HEK293 (cell line): ENCODE data around the gene SPARC.
A peak's percentile ranks its signal among the peaks of the same experiment; 100 is the strongest.

Experiments used
- CTCF ChIA-PET: fragments of 350-600 bp; formaldehyde crosslinking; extraction: SDS; loops from one replicate; lab custom pipeline; 2021; ENCODE audit warnings: antibody characterized with exemption; lab: Yijun Ruan, JAX
- POLR2A ChIA-PET: fragments of 300-600 bp; formaldehyde crosslinking; extraction: SDS; loops from one replicate; lab custom pipeline; 2020; ENCODE audit warnings: antibody characterized with exemption, inconsistent platforms; lab: Yijun Ruan, JAX
- H3K27ac ChIP-seq: fragments of 200-500 bp; sonication (Bioruptor generic); 2 replicates; pipeline ENCODE4 v1.5.1; 2014; ENCODE audit warnings: low read depth, low read length, control low read depth, inconsistent platforms; ENCODE audit errors: extremely low read depth
- H3K36me3 ChIP-seq, 2 experiments: fragments of 200-500 bp in 1 of 2; sonication (Bioruptor generic) in 1 of 2; 1 replicate in 1 of 2; 2 replicates in 1 of 2; pipeline ENCODE4 v1.5.1; 2014 to 2017; ENCODE audit warnings: inconsistent platforms in 2 of 2, low read length in 2 of 2; ENCODE audit not compliant: control insufficient read depth in 2 of 2, insufficient read depth in 1 of 2
- H3K4me1 ChIP-seq: fragments of 200-500 bp; sonication (Bioruptor generic); 2 replicates; pipeline ENCODE4 v1.5.1; 2014; ENCODE audit warnings: mild to moderate bottlenecking, low read length, inconsistent platforms; ENCODE audit not compliant: control insufficient read depth, insufficient read depth
- H3K4me3 ChIP-seq: 2 replicates; pipeline ENCODE4 v1.5.1; 2011; ENCODE audit warnings: low read depth, mild to moderate bottlenecking, control low read depth, low read length, moderate library complexity
- H3K9me3 ChIP-seq: fragments of 200-500 bp; sonication (Bioruptor generic); 2 replicates; pipeline ENCODE4 v1.5.1; 2014; ENCODE audit warnings: low read depth, low read length, inconsistent platforms; ENCODE audit not compliant: control insufficient read depth, insufficient read depth
- BCL11A ChIP-seq: fragments of 450-650 bp; formaldehyde crosslinking; IDR thresholded peaks from 2 replicates; pipeline ENCODE4 v1.5.1; 2016; ENCODE audit warnings: low read depth, missing biosample characterization, missing genetic modification characterization
- BCL6B ChIP-seq: fragments of 450-650 bp; formaldehyde crosslinking; IDR thresholded peaks from 2 replicates; pipeline ENCODE4 v1.5.1; 2017; ENCODE audit warnings: missing biosample characterization, missing genetic modification characterization
- INSM2 ChIP-seq: fragments of 450-650 bp; formaldehyde crosslinking; IDR thresholded peaks from 2 replicates; pipeline ENCODE4 v1.5.1; 2016; ENCODE audit warnings: missing biosample characterization, missing genetic modification characterization
- PRDM6 ChIP-seq: fragments of 450-650 bp; formaldehyde crosslinking; IDR thresholded peaks from 2 replicates; pipeline ENCODE4 v1.5.1; 2017; ENCODE audit warnings: missing biosample characterization, missing genetic modification characterization
- SP3 ChIP-seq: fragments of 450-650 bp; formaldehyde crosslinking; IDR thresholded peaks from 2 replicates; pipeline ENCODE4 v1.5.1; 2016; ENCODE audit warnings: missing biosample characterization, missing genetic modification characterization
- ZBTB8A ChIP-seq: fragments of 450-650 bp; formaldehyde crosslinking; IDR thresholded peaks from 2 replicates; pipeline ENCODE4 v1.5.1; 2016; ENCODE audit warnings: missing biosample characterization, missing genetic modification characterization
- ZFP69B ChIP-seq: fragments of 450-650 bp; formaldehyde crosslinking; IDR thresholded peaks from 2 replicates; pipeline ENCODE4 v1.5.1; 2016; ENCODE audit warnings: missing biosample characterization, missing genetic modification characterization
- ZIC2 ChIP-seq: fragments of 450-650 bp; formaldehyde crosslinking; IDR thresholded peaks from 2 replicates; pipeline ENCODE4 v1.5.1; 2016; ENCODE audit warnings: missing biosample characterization, missing genetic modification characterization
- ZNF138 ChIP-seq: fragments of 450-650 bp; formaldehyde crosslinking; IDR thresholded peaks from 2 replicates; pipeline ENCODE4 v1.5.1; 2016; ENCODE audit warnings: missing biosample characterization, missing genetic modification characterization, borderline replicate concordance
- ZNF155 ChIP-seq: fragments of 450-650 bp; formaldehyde crosslinking; IDR thresholded peaks from 2 replicates; pipeline ENCODE4 v1.5.1; 2016; ENCODE audit warnings: missing biosample characterization, missing genetic modification characterization
- ZNF16 ChIP-seq: fragments of 450-650 bp; formaldehyde crosslinking; IDR thresholded peaks from 2 replicates; pipeline ENCODE4 v1.5.1; 2016; ENCODE audit warnings: low read depth, missing biosample characterization, missing genetic modification characterization
- ZNF311 ChIP-seq: fragments of 450-650 bp; formaldehyde crosslinking; IDR thresholded peaks from 2 replicates; pipeline ENCODE4 v1.5.1; 2017; ENCODE audit warnings: missing biosample characterization, missing genetic modification characterization, borderline replicate concordance
- ZNF362 ChIP-seq: fragments of 450-650 bp; formaldehyde crosslinking; IDR thresholded peaks from 2 replicates; pipeline ENCODE4 v1.5.1; 2016; ENCODE audit warnings: missing biosample characterization, missing genetic modification characterization
- ZNF366 ChIP-seq: fragments of 450-650 bp; formaldehyde crosslinking; conservative IDR thresholded peaks from 2 replicates; pipeline ENCODE4 v1.5.1; 2016; ENCODE audit warnings: missing biosample characterization, missing genetic modification characterization
- ZNF670 ChIP-seq: fragments of 450-650 bp; formaldehyde crosslinking; IDR thresholded peaks from 2 replicates; pipeline ENCODE4 v1.5.1; 2016; ENCODE audit warnings: missing biosample characterization, missing genetic modification characterization, low read depth

The SPARC gene

GRCh38 chr5:151664694-151665585 is 21.8 kb downstream of the SPARC start:
- TF ChIP-seq ZNF670 (tag by site-specific recombination) (no peak), ZNF311 (tag by site-specific recombination) (no peak), ZNF366 (tag by site-specific recombination) (no peak), ZNF16 (tag by site-specific recombination) (no peak), PRDM6 (tag by site-specific recombination) (no peak), ZNF138 (tag by site-specific recombination) (no peak), BCL11A (tag by site-specific recombination) (no peak)
- Histone ChIP-seq H3K4me1 (peaks cover 3% of the 10 kb centered on the region; the same call in 1 of the 2 replicates), H3K9me3 (no peaks in the 10 kb centered on the region), H3K27ac (no peak overlapping the region), H3K4me3 (no peak overlapping the region), H3K36me3 (peaks cover 0 to 76% of the 10 kb centered on the region in 2 experiments; a peak in 2 of 3 replicates)
- CTCF ChIA-PET, result interaction anchor here (0.8 to 2.3 kb wide), 4 partner anchors 13 to 165 kb away, joined by 3 to 14 read pairs (median 5); no protein-coding TSS in a partner anchor
- POLR2A ChIA-PET, result interaction anchor here (1.4 kb wide), 1 partner anchor 10 kb away, joined by 3 read pairs; no protein-coding TSS in a partner anchor

GRCh38 chr5:151663617-151664293 is 23.0 kb downstream of the SPARC start:
- Histone ChIP-seq H3K27ac (no peak overlapping the region), H3K9me3 (no peaks in the 10 kb centered on the region), H3K4me1 (no peaks in the 10 kb centered on the region), H3K36me3 (peaks cover 0 to 64% of the 10 kb centered on the region in 2 experiments; a peak in 2 of 3 replicates), H3K4me3 (no peak overlapping the region)
- TF ChIP-seq ZNF155 (tag by site-specific recombination) (no peak), INSM2 (tag by site-specific recombination) (no peak), ZNF366 (tag by site-specific recombination) (no peak), ZIC2 (0 out of 2 replicates have a peak, but pooled peaks have one; percentile 9), ZNF362 (tag by site-specific recombination) (no peak), SP3 (tag by site-specific recombination) (no peak), ZBTB8A (no peak)
- POLR2A ChIA-PET, result no interaction called here
- CTCF ChIA-PET, result interaction anchor here (0.9 to 7.4 kb wide), 2 partner anchors 8 to 77 kb away, joined by 3 to 180 read pairs; no protein-coding TSS in a partner anchor

GRCh38 chr5:151662805-151663204 is 23.9 kb downstream of the SPARC start:
- no peaks in the 10 kb centered on the region for H3K4me1 ChIP-seq
- H3K4me3 ChIP-seq, result no peak overlapping the region
- peaks cover 0 to 56% of the 10 kb centered on the region in 2 experiments; a peak in 2 of 3 replicates for H3K36me3 ChIP-seq
- TF ChIP-seq BCL6B (no peak), ZFP69B (tag by site-specific recombination) (no peak)
- H3K27ac ChIP-seq, result no peak overlapping the region
- CTCF ChIA-PET, result interaction anchor here (0.9 to 7.4 kb wide), 3 partner anchors 9 to 78 kb away, joined by 3 to 180 read pairs (median 103); no protein-coding TSS in a partner anchor
- no peaks in the 10 kb centered on the region for H3K9me3 ChIP-seq
- POLR2A ChIA-PET, result no interaction called here
